Measurements from ENCODE around the gene SCRT2. TPM values are rescaled to one million over a fixed set of nuclear protein-coding genes. Genes with fewer than 3 reads are reported as not detected.

SCRT2 gene
- total and polyA plus RNA-seq, 4 donors, result not detected

DNA sequence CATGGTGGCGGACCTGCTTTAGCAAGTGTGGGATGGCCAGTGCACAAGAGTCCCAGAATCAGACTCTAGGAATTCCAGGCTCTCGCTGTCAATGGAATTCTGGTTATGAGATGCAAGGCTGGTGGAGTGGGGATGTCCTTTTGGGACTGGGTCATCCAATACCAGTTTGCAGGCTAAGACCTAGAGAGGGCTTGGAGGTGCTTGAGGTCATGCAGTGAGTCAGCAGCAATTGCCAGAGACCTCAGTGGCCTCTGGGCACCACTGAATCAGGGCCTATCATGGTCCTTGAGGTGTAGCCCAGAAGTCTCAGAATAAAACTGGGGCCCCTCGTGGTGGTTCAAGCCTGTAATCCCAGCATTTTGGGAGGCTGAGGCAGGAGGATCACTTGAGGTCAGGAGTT is 1.4 kb upstream of the SCRT2 start:
- Histone ChIP-seq H3K4me3 (ENCODE audit: low read depth in 1 of 3, low read length in 3 of 3) (no peak overlapping the region), H3K4me1 (ENCODE audit: control insufficient read depth in 4 of 4, insufficient read depth in 4 of 4, low read length in 3 of 4) (peaks cover 6 to 16% (median 10%) of the 10 kb centered on the region in 4 donors), H3K27me3 (ENCODE audit: control insufficient read depth in 4 of 4, insufficient read depth in 4 of 4, low read length in 3 of 4) (peaks cover 0 to 8% (median 4%) of the 10 kb centered on the region in 4 donors), H3K9me3 (ENCODE audit: control insufficient read depth in 4 of 4, low read length in 3 of 4) (no peaks in the 10 kb centered on the region), H3K36me3 (ENCODE audit: control insufficient read depth in 4 of 4, insufficient read depth in 3 of 4, low read depth in 1 of 4, low read length in 3 of 4) (no peaks in the 10 kb centered on the region), H3K9ac (ENCODE audit: low read depth in 1 of 2, low read length in 2 of 2) (no peak overlapping the region), H3K27ac (ENCODE audit: low read depth in 1 of 2, low read length in 2 of 2) (no peak overlapping the region)
- TF ChIP-seq HNF4A (conservative IDR thresholded peaks at IDR 0.05) (no peak), HNF4G (IDR thresholded peaks at IDR 0.05) (no peak), SP1 (IDR thresholded peaks at IDR 0.05) (no peak), TAF1 (conservative IDR thresholded peaks at IDR 0.05) (no peak), RAD21 (IDR thresholded peaks at IDR 0.05) (no peak)
- TF ChIP-seq, protein P1, sequence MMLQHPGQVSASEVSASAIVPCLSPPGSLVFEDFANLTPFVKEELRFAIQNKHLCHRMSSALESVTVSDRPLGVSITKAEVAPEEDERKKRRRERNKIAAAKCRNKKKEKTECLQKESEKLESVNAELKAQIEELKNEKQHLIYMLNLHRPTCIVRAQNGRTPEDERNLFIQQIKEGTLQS (IDR thresholded peaks at IDR 0.05), result no peak
- TF ChIP-seq, protein P2, sequence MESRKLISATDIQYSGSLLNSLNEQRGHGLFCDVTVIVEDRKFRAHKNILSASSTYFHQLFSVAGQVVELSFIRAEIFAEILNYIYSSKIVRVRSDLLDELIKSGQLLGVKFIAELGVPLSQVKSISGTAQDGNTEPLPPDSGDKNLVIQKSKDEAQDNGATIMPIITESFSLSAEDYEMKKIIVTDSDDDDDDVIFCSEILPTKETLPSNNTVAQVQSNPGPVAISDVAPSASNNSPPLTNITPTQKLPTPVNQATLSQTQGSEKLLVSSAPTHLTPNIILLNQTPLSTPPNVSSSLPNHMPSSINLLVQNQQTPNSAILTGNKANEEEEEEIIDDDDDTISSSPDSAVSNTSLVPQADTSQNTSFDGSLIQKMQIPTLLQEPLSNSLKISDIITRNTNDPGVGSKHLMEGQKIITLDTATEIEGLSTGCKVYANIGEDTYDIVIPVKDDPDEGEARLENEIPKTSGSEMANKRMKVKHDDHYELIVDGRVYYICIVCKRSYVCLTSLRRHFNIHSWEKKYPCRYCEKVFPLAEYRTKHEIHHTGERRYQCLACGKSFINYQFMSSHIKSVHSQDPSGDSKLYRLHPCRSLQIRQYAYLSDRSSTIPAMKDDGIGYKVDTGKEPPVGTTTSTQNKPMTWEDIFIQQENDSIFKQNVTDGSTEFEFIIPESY (IDR thresholded peaks at IDR 0.05), result no peak
- DNase-seq (ENCODE audit: low spot score), result no peak
- 65% methylated on average over 3 of the region's 3 CpGs for WGBS

DNA sequence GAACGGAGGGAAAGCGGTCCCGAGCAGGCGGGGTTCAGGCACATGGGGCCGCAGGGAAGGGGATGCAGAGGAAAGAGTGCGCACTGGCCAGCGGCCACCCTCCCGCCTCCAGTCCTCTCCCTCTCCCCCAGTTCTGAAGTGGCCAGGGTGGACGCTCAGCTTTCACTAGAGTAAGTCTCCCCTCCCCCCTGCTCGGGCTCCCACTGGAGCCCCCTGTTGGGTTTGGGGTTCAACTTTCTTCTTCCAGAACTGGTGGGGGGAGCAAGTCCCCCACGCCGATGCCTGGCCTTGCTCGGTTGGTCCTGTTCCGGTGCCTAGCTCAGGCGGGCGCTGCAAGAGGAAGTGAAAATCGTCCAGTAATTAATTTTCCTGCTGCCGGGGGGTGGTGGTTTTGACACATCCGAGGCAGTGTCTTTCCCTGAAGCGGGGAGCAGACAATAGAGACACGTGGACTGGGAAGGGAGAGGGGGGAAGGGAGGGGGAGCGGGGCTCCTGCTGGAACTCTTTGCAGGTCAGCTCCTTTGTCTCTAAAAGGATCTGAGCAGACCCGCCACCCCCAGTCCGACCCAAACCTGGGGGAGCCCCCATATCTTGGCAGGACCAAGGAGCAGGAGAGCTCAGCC is 824 bp upstream of the SCRT2 start:
- TF ChIP-seq RAD21 (IDR thresholded peaks at IDR 0.05) (no peak), GABPA (IDR thresholded peaks at IDR 0.05 in 1 of 2, conservative IDR thresholded peaks at IDR 0.05 in 1 of 2) (no peak)
- TF ChIP-seq, protein P3, sequence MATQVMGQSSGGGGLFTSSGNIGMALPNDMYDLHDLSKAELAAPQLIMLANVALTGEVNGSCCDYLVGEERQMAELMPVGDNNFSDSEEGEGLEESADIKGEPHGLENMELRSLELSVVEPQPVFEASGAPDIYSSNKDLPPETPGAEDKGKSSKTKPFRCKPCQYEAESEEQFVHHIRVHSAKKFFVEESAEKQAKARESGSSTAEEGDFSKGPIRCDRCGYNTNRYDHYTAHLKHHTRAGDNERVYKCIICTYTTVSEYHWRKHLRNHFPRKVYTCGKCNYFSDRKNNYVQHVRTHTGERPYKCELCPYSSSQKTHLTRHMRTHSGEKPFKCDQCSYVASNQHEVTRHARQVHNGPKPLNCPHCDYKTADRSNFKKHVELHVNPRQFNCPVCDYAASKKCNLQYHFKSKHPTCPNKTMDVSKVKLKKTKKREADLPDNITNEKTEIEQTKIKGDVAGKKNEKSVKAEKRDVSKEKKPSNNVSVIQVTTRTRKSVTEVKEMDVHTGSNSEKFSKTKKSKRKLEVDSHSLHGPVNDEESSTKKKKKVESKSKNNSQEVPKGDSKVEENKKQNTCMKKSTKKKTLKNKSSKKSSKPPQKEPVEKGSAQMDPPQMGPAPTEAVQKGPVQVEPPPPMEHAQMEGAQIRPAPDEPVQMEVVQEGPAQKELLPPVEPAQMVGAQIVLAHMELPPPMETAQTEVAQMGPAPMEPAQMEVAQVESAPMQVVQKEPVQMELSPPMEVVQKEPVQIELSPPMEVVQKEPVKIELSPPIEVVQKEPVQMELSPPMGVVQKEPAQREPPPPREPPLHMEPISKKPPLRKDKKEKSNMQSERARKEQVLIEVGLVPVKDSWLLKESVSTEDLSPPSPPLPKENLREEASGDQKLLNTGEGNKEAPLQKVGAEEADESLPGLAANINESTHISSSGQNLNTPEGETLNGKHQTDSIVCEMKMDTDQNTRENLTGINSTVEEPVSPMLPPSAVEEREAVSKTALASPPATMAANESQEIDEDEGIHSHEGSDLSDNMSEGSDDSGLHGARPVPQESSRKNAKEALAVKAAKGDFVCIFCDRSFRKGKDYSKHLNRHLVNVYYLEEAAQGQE (IDR thresholded peaks at IDR 0.05), result peak; percentile 16
- Histone ChIP-seq H3K4me3 (ENCODE audit: low read depth in 1 of 3, low read length in 3 of 3) (no peak overlapping the region), H3K27ac (ENCODE audit: low read depth in 1 of 2, low read length in 2 of 2) (no peak overlapping the region), H3K27me3 (ENCODE audit: control insufficient read depth in 4 of 4, insufficient read depth in 4 of 4, low read length in 3 of 4) (peaks cover 0 to 8% (median 4%) of the 10 kb centered on the region in 4 donors), H3K36me3 (ENCODE audit: control insufficient read depth in 4 of 4, insufficient read depth in 3 of 4, low read depth in 1 of 4, low read length in 3 of 4) (no peaks in the 10 kb centered on the region), H3K9ac (ENCODE audit: low read depth in 1 of 2, low read length in 2 of 2) (no peak overlapping the region), H3K9me3 (ENCODE audit: control insufficient read depth in 4 of 4, low read length in 3 of 4) (no peaks in the 10 kb centered on the region), H3K4me1 (ENCODE audit: control insufficient read depth in 4 of 4, insufficient read depth in 4 of 4, low read length in 3 of 4) (peaks cover 6 to 16% (median 10%) of the 10 kb centered on the region in 4 donors)
- 6% methylated on average over 24 of the region's 24 CpGs for WGBS
- no peak for DNase-seq (ENCODE audit: low spot score)

DNA sequence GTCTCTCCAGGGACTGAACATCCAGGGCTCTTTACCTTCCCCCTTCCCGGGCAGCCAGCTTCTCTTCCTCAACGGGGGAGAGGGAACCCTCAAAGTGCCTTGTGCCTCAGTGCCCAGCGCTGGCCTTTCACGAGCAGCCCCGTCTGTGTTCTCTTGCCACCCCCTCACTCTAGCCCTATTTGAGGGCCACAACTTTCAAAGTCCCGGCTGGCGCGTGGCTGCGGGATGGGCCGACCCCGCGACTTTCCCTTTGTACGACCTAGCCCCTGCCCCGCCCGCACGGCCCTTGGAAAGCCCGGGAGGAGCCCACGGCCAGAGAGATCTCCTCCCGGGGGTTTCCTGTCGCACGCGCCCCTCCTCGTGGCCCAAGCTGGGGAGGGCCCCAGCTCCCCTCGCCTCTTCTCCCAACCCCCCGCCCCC is 559 bp downstream of the SCRT2 start:
- Histone ChIP-seq H3K4me1 (ENCODE audit: control insufficient read depth in 4 of 4, insufficient read depth in 4 of 4, low read length in 3 of 4) (peaks cover 6 to 16% (median 10%) of the 10 kb centered on the region in 4 donors), H3K27me3 (ENCODE audit: control insufficient read depth in 4 of 4, insufficient read depth in 4 of 4, low read length in 3 of 4) (peaks cover 0 to 8% (median 4%) of the 10 kb centered on the region in 4 donors), H3K9ac (ENCODE audit: low read depth in 1 of 2, low read length in 2 of 2) (no peak overlapping the region), H3K9me3 (ENCODE audit: control insufficient read depth in 4 of 4, low read length in 3 of 4) (no peaks in the 10 kb centered on the region), H3K4me3 (ENCODE audit: low read depth in 1 of 3, low read length in 3 of 3) (peak overlapping the region in 1 of 3 donors; percentile 30), H3K27ac (ENCODE audit: low read depth in 1 of 2, low read length in 2 of 2) (no peak overlapping the region), H3K36me3 (ENCODE audit: control insufficient read depth in 4 of 4, insufficient read depth in 3 of 4, low read depth in 1 of 4, low read length in 3 of 4) (no peaks in the 10 kb centered on the region)
- TF ChIP-seq, protein P2 (IDR thresholded peaks at IDR 0.05), result no peak
- DNase-seq (ENCODE audit: low spot score), result no peak
- WGBS, result 7% methylated on average over 25 of the region's 25 CpGs

Data from liver (tissue), 9 donors.